Neutrophil (primary cell): ENCODE data around the gene GJB4.

Experiments
- H3K27ac ChIP-seq: fragments of 200-600 bp; sonication (generic); 2 replicates; pipeline ENCODE4 v1.5.1; 2016; ENCODE audit warnings: mild to moderate bottlenecking, moderate library complexity
- H3K27me3 ChIP-seq: fragments of 200-600 bp; sonication (generic); 2 replicates; pipeline ENCODE4 v1.6.0; 2016; ENCODE audit warnings: mild to moderate bottlenecking
- H3K36me3 ChIP-seq: fragments of 200-600 bp; sonication (generic); 2 replicates; pipeline ENCODE4 v1.5.1; 2017
- H3K4me1 ChIP-seq, 2 experiments: fragments of 200-600 bp in 1 of 2; sonication (generic) in 1 of 2; 1 replicate in 1 of 2; 2 replicates in 1 of 2; pipeline versions ENCODE4 v1.5.1 to v1.6.1; 2013 to 2016; ENCODE audit warnings: low read depth in 1 of 2, low read length in 1 of 2, mild to moderate bottlenecking in 1 of 2, moderate library complexity in 1 of 2; ENCODE audit not compliant: control insufficient read depth in 1 of 2, insufficient read depth in 1 of 2
- H3K4me3 ChIP-seq, 2 experiments: fragments of 200-600 bp in 1 of 2; sonication (generic) in 1 of 2; 1 replicate in 1 of 2; 2 replicates in 1 of 2; pipeline ENCODE4 v1.5.1; 2013 to 2016; ENCODE audit warnings: low read depth in 1 of 2, low read length in 1 of 2, mild to moderate bottlenecking in 1 of 2, moderate library complexity in 1 of 2
- H3K9me3 ChIP-seq: fragments of 200-600 bp; sonication (generic); 2 replicates; pipeline ENCODE4 v1.5.1; 2016
- CTCF ChIP-seq: fragments of 200-600 bp; sonication (generic); IDR thresholded peaks from 2 replicates; pipeline ENCODE4 v1.5.1; 2016; ENCODE audit warnings: antibody characterized with exemption

Gene GJB4

GRCh38 chr1:34749992-34750391 is 9.5 kb upstream of the GJB4 start:
- H3K9me3 ChIP-seq, result no peaks in the 10 kb centered on the region
- H3K36me3 ChIP-seq, result no peaks in the 10 kb centered on the region
- no peaks in the 10 kb centered on the region for H3K4me1 ChIP-seq
- peaks cover 10% of the 10 kb centered on the region for H3K27me3 ChIP-seq
- TF ChIP-seq CTCF, result no peak
- no peak overlapping the region for H3K4me3 ChIP-seq
- H3K27ac ChIP-seq, result no peak overlapping the region

- Histone ChIP-seq H3K9me3 (no peaks in the 10 kb centered on the region), H3K27ac (no peak overlapping the region), H3K36me3 (no peaks in the 10 kb centered on the region), H3K4me1 (no peaks in the 10 kb centered on the region), H3K4me3 (no peak overlapping the region), H3K27me3 (peaks cover 10% of the 10 kb centered on the region)
- TF ChIP-seq CTCF, result no peak
These were observed 8.9 kb upstream of the GJB4 start for GRCh38 chr1:34750610-34751009.

- H3K4me3 ChIP-seq, result no peak overlapping the region
- H3K27me3 ChIP-seq, result peaks cover 10% of the 10 kb centered on the region
- H3K4me1 ChIP-seq, result no peaks in the 10 kb centered on the region
- no peak for TF ChIP-seq CTCF
- H3K36me3 ChIP-seq, result no peaks in the 10 kb centered on the region
- H3K9me3 ChIP-seq, result no peaks in the 10 kb centered on the region
- H3K27ac ChIP-seq, result no peak overlapping the region
These were observed 6.4 kb upstream of the GJB4 start for GRCh38 chr1:34753163-34753562.

GRCh38 chr1:34754964-34755637 is 4.4 kb upstream of the GJB4 start, which contains the start of gene GJB5:
Gene GJB5, plus strand, starts transcription at chr1:34755047. Its CDS starts 2,284 bp downstream, at chr1:34757331.
- H3K4me3 ChIP-seq, result no peak within 1 kb of the TSS

GRCh38 chr1:34755961-34756360 is 3.6 kb upstream of the GJB4 start:
- Histone ChIP-seq H3K9me3 (no peaks in the 10 kb centered on the region), H3K27me3 (no peaks in the 10 kb centered on the region), H3K36me3 (no peaks in the 10 kb centered on the region), H3K4me1 (no peaks in the 10 kb centered on the region), H3K27ac (no peak overlapping the region), H3K4me3 (no peak overlapping the region)
- TF ChIP-seq CTCF, result no peak

More at GRCh38 chr1:34754964-34755637, 4.4 kb upstream of the GJB4 start, which contains the start of gene GJB5:
- no peak for TF ChIP-seq CTCF
- Histone ChIP-seq H3K36me3 (no peaks in the 10 kb centered on the region), H3K4me1 (no peaks in the 10 kb centered on the region), H3K27ac (no peak within 1 kb of the TSS), H3K9me3 (no peaks in the 10 kb centered on the region), H3K27me3 (peaks cover 3% of the 10 kb centered on the region)
